Measurements from ENCODE around the gene HLF.

DNA sequence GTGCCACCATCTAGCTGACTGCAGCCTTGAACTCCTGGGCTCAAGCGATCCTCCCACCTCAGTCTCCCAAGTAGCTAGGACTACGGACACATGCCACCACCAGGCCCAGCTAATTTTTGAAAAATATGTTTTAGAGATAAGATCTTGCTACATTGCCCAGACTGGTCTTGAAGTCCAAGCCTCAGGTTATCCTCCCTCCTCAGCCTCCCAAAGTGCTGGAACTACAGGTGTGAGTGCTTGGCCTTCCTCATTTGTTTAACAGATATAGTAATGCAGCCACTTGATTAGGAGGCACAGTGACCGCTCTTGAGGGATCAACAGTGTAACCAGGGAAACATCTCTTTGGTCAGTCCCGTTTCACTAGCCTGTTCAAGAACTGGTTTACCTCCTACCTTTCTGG, 35.1 kb downstream of the HLF start:
- TF ChIP-seq, protein P1, sequence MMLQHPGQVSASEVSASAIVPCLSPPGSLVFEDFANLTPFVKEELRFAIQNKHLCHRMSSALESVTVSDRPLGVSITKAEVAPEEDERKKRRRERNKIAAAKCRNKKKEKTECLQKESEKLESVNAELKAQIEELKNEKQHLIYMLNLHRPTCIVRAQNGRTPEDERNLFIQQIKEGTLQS (IDR thresholded peaks at IDR 0.05), result no peak
- TF ChIP-seq JUND (IDR thresholded peaks at IDR 0.05) (no peak), ZNF274 (IDR thresholded peaks at IDR 0.05; ENCODE audit: low read depth, low read length) (no peak), CTCF (IDR thresholded peaks at IDR 0.05 in 2 of 3, conservative IDR thresholded peaks at IDR 0.05 in 1 of 3; ENCODE audit: borderline replicate concordance in 1 of 3, insufficient read depth in 1 of 3, low read depth in 2 of 3, low read length in 2 of 3) (no peak), REST (IDR thresholded peaks at IDR 0.05; ENCODE audit: low read depth) (no peak), RAD21 (IDR thresholded peaks at IDR 0.05; ENCODE audit: low read depth) (no peak), EZH2phosphoT487 (IDR thresholded peaks at IDR 0.05; ENCODE audit: borderline replicate concordance) (no peak), SP1 (IDR thresholded peaks at IDR 0.05; ENCODE audit: low read depth) (no peak), EZH2 (IDR thresholded peaks at IDR 0.05) (no peak), ZFX (IDR thresholded peaks at IDR 0.05) (no peak)

Data from HCT116 (cell line).